HCT116 (cell line): ENCODE data around the gene GPR22.

Experiments
- CEBPB ChIP-seq: IDR thresholded peaks from 2 replicates; pipeline ENCODE4 v1.6.1; 2012; ENCODE audit warnings: low read depth
- EGR1 ChIP-seq: IDR thresholded peaks from 2 replicates; pipeline ENCODE4 v1.6.1; 2012; ENCODE audit warnings: low read depth
- ELF1 ChIP-seq: IDR thresholded peaks from 2 replicates; pipeline ENCODE4 v1.6.1; 2012; ENCODE audit warnings: low read depth, borderline replicate concordance
- EZH2 ChIP-seq: fragments of 200-600 bp; sonication (generic); IDR thresholded peaks from 2 replicates; pipeline ENCODE4 v1.6.1; 2017; ENCODE audit warnings: antibody characterized with exemption, mixed run types
- EZH2phosphoT487 ChIP-seq: fragments of 200-600 bp; IDR thresholded peaks from 2 replicates; pipeline ENCODE4 v1.6.1; 2018; ENCODE audit warnings: antibody characterized with exemption, borderline replicate concordance
- JUND ChIP-seq: IDR thresholded peaks from 2 replicates; pipeline ENCODE4 v1.6.1; 2012
- POLR2A ChIP-seq: IDR thresholded peaks from 2 replicates; pipeline ENCODE4 v1.7.0; 2011; ENCODE audit warnings: borderline replicate concordance; ENCODE audit not compliant: insufficient read depth, insufficient read length; ENCODE audit errors: extremely low read depth
- RAD21 ChIP-seq: IDR thresholded peaks from 2 replicates; pipeline ENCODE4 v1.6.1; 2012; ENCODE audit warnings: low read depth, mild to moderate bottlenecking
- SIN3A ChIP-seq: IDR thresholded peaks from 2 replicates; pipeline ENCODE4 v1.6.1; 2012; ENCODE audit warnings: low read depth
- YY1 ChIP-seq: IDR thresholded peaks from 2 replicates; pipeline ENCODE4 v1.6.1; 2011; ENCODE audit warnings: low read length, low read depth, moderate library complexity, mild to moderate bottlenecking; ENCODE audit not compliant: insufficient replicate concordance; ENCODE audit errors: extremely low read depth
- ZNF274 ChIP-seq: fragments of 200-500 bp; sonication (Bioruptor generic); IDR thresholded peaks from 2 replicates; pipeline ENCODE4 v1.6.1; 2014; ENCODE audit warnings: mild to moderate bottlenecking, low read depth, low read length, inconsistent platforms
- TF ChIP-seq, protein P1 (sequence below), 3 experiments: fragments of 200-600 bp in 1 of 3; sonication (generic) in 1 of 3; IDR thresholded peaks in 2 of 3; conservative IDR thresholded peaks in 1 of 3; 2 replicates each; pipeline ENCODE4 v1.5.1; 2012 to 2017; ENCODE audit warnings: low read depth in 2 of 3, low read length in 2 of 3, antibody characterized with exemption in 1 of 3, borderline replicate concordance in 1 of 3, control low read depth in 1 of 3, mild to moderate bottlenecking in 1 of 3, mixed read lengths in 1 of 3, mixed run types in 1 of 3, moderate library complexity in 1 of 3; ENCODE audit not compliant: insufficient read depth in 1 of 3

DNA sequence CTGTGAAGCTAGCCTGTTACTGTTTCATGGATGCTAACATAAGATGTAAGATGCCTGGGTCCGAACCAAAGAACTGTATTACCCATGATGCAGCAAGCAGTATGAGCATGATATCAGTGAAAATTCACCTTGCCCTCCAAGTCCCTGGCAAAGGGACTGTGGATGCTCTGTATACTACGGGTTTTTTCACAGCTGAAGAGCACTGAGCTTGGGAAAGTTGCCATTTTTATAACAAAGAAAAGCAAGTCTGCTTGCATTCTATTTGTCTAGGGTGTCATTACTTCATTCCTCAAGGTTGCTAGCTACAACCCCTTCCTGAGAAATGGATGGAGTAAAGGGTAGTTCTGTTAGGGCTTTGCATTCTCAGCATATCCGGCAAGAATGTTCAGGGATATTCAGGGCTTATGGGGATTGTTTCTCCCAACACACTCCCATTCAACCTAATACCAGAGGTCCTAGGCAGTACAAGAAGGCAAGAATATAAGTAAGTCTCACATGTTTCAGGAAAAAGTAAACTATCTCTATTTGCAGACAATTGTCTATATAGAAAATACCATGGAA is 5.1 kb upstream of the GPR22 start:
- no peak for TF ChIP-seq EZH2
- TF ChIP-seq EGR1 = no peak
- TF ChIP-seq, protein P1, sequence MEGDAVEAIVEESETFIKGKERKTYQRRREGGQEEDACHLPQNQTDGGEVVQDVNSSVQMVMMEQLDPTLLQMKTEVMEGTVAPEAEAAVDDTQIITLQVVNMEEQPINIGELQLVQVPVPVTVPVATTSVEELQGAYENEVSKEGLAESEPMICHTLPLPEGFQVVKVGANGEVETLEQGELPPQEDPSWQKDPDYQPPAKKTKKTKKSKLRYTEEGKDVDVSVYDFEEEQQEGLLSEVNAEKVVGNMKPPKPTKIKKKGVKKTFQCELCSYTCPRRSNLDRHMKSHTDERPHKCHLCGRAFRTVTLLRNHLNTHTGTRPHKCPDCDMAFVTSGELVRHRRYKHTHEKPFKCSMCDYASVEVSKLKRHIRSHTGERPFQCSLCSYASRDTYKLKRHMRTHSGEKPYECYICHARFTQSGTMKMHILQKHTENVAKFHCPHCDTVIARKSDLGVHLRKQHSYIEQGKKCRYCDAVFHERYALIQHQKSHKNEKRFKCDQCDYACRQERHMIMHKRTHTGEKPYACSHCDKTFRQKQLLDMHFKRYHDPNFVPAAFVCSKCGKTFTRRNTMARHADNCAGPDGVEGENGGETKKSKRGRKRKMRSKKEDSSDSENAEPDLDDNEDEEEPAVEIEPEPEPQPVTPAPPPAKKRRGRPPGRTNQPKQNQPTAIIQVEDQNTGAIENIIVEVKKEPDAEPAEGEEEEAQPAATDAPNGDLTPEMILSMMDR (IDR thresholded peaks at IDR 0.05 in 2 of 3, conservative IDR thresholded peaks at IDR 0.05 in 1 of 3; ENCODE audit: borderline replicate concordance in 1 of 3, insufficient read depth in 1 of 3, low read depth in 2 of 3, low read length in 2 of 3) = no peak
- no peak for TF ChIP-seq CEBPB
- no peak for TF ChIP-seq ZNF274
- no peak for TF ChIP-seq EZH2phosphoT487
- TF ChIP-seq POLR2A = no peak
- no peak for TF ChIP-seq RAD21
- no peak for TF ChIP-seq SIN3A
- no peak for TF ChIP-seq JUND
- TF ChIP-seq YY1 = no peak
- no peak for TF ChIP-seq ELF1
